Measurements from ENCODE around the gene CARMIL1.

The CARMIL1 gene

GRCh38 chr6:25431975-25432307 lies 152.8 kb downstream of the CARMIL1 start (continued):
- TF ChIP-seq ZSCAN4 (tag by site-specific recombination; IDR thresholded peaks at IDR 0.05) (no peak), ZNF280C (tag by site-specific recombination; IDR thresholded peaks at IDR 0.05) (no peak), ZNF404 (tag by site-specific recombination; IDR thresholded peaks at IDR 0.05) (no peak), ZIC2 (tag by site-specific recombination; IDR thresholded peaks at IDR 0.05) (no peak)

- no peak overlapping the region for H3K27ac ChIP-seq (ENCODE audit: extremely low read depth, low read depth, low read length)
- CTCF ChIA-PET, result interaction anchor here (1.0 kb wide), 1 partner anchor 169 kb away, joined by 3 read pairs; no protein-coding TSS in a partner anchor
- POLR2A ChIA-PET, result interaction anchor here (0.7 kb wide), 1 partner anchor 29 kb away, joined by 7 read pairs; no protein-coding TSS in a partner anchor
These were observed 155.7 kb downstream of the CARMIL1 start for GRCh38 chr6:25434921-25435320.

More at GRCh38 chr6:25434921-25435320, 155.7 kb downstream of the CARMIL1 start:
- Histone ChIP-seq H3K4me1 (ENCODE audit: control insufficient read depth, insufficient read depth, low read length) (peaks cover 7% of the 10 kb centered on the region), H3K9me3 (ENCODE audit: control insufficient read depth, insufficient read depth, low read depth, low read length) (no peaks in the 10 kb centered on the region), H3K4me3 (ENCODE audit: low read depth, low read length) (no peak overlapping the region), H3K36me3 (ENCODE audit: control insufficient read depth in 2 of 2, insufficient read depth in 1 of 2, low read length in 2 of 2) (no peaks in the 10 kb centered on the region)
- no peak for TF ChIP-seq ZNF10 (tag by site-specific recombination; IDR thresholded peaks at IDR 0.05)
- no peak for TF ChIP-seq ZNF707 (tag by site-specific recombination; IDR thresholded peaks at IDR 0.05)
- no peak for TF ChIP-seq ZNF26 (tag by site-specific recombination; IDR thresholded peaks at IDR 0.05)
- TF ChIP-seq ZNF223 (tag by site-specific recombination; IDR thresholded peaks at IDR 0.05), result no peak
- TF ChIP-seq SCRT2 (tag by site-specific recombination; IDR thresholded peaks at IDR 0.05), result no peak
- TF ChIP-seq ZNF548 (tag by site-specific recombination; IDR thresholded peaks at IDR 0.05), result no peak
- no peak for TF ChIP-seq ZNF768 (tag by site-specific recombination; IDR thresholded peaks at IDR 0.05)
- TF ChIP-seq ZNF391 (tag by site-specific recombination; IDR thresholded peaks at IDR 0.05; ENCODE audit: borderline replicate concordance, low read depth), result no peak
- no peak for TF ChIP-seq ZNF138 (tag by site-specific recombination; IDR thresholded peaks at IDR 0.05; ENCODE audit: borderline replicate concordance)
- TF ChIP-seq ZNF692 (tag by site-specific recombination; IDR thresholded peaks at IDR 0.05), result no peak
- no peak for TF ChIP-seq KLF16 (tag by site-specific recombination; IDR thresholded peaks at IDR 0.05)
- no peak for TF ChIP-seq ZNF202 (tag by site-specific recombination; IDR thresholded peaks at IDR 0.05; ENCODE audit: borderline replicate concordance)
- no peak for TF ChIP-seq ZNF169 (tag by site-specific recombination; IDR thresholded peaks at IDR 0.05)
- no peak for TF ChIP-seq FEZF1 (tag by site-specific recombination; IDR thresholded peaks at IDR 0.05)
- TF ChIP-seq, protein P1, sequence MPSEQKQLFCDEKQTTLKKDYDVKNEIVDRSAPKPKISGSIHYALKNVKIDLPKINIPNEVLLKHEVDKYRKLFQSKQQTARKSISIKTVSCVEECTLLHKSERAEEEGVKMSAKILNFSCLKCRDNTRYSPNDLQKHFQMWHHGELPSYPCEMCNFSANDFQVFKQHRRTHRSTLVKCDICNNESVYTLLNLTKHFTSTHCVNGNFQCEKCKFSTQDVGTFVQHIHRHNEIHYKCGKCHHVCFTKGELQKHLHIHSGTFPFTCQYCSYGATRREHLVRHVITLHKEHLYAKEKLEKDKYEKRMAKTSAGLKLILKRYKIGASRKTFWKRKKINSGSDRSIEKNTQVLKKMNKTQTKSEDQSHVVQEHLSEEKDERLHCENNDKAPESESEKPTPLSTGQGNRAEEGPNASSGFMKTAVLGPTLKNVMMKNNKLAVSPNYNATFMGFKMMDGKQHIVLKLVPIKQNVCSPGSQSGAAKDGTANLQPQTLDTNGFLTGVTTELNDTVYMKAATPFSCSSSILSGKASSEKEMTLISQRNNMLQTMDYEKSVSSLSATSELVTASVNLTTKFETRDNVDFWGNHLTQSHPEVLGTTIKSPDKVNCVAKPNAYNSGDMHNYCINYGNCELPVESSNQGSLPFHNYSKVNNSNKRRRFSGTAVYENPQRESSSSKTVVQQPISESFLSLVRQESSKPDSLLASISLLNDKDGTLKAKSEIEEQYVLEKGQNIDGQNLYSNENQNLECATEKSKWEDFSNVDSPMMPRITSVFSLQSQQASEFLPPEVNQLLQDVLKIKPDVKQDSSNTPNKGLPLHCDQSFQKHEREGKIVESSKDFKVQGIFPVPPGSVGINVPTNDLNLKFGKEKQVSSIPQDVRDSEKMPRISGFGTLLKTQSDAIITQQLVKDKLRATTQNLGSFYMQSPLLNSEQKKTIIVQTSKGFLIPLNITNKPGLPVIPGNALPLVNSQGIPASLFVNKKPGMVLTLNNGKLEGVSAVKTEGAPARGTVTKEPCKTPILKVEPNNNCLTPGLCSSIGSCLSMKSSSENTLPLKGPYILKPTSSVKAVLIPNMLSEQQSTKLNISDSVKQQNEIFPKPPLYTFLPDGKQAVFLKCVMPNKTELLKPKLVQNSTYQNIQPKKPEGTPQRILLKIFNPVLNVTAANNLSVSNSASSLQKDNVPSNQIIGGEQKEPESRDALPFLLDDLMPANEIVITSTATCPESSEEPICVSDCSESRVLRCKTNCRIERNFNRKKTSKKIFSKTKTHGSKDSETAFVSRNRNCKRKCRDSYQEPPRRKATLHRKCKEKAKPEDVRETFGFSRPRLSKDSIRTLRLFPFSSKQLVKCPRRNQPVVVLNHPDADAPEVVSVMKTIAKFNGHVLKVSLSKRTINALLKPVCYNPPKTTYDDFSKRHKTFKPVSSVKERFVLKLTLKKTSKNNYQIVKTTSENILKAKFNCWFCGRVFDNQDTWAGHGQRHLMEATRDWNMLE (tag by site-specific recombination; conservative IDR thresholded peaks at IDR 0.05; ENCODE audit: low read depth), result no peak
- no peak for TF ChIP-seq ZNF521 (tag by site-specific recombination; IDR thresholded peaks at IDR 0.05)
- no peak for TF ChIP-seq ZNF18 (tag by site-specific recombination; IDR thresholded peaks at IDR 0.05)
- no peak for TF ChIP-seq ZNF837 (tag by site-specific recombination; IDR thresholded peaks at IDR 0.05)
- TF ChIP-seq GLIS1 (tag by site-specific recombination; IDR thresholded peaks at IDR 0.05), result no peak
